ENCODE measurements around the gene CCDC83.

Gene CCDC83

GRCh38 chr11:85855341-85855656, at the start of gene CCDC83:
CCDC83 (plus strand) TSS chr11:85855383; CDS start chr11:85865124, 9,741 bp downstream.
- DNase-seq = no peak

GRCh38 chr11:85805387-85805786, 49.8 kb upstream of the CCDC83 start:
- DNase-seq = no peak

- DNase-seq = no peak
Observed at GRCh38 chr11:85806016-85806415, 49.2 kb upstream of the CCDC83 start.

- DNase-seq = no peak
Observed at GRCh38 chr11:85806876-85807275, 48.3 kb upstream of the CCDC83 start.

- DNase-seq = no peak
Observed at GRCh38 chr11:85809191-85809590, 46.0 kb upstream of the CCDC83 start.

- no peak for DNase-seq
Observed at GRCh38 chr11:85809863-85810262, 45.3 kb upstream of the CCDC83 start.

- DNase-seq = no peak
Observed at GRCh38 chr11:85810521-85810870, 44.7 kb upstream of the CCDC83 start.

GRCh38 chr11:85810871-85811611, 44.1 kb upstream of the CCDC83 start, which contains the start of gene SYTL2:
SYTL2 (minus strand) TSS chr11:85811141; CDS start chr11:85757725, 53,416 bp downstream.
- peak; percentile 57 for DNase-seq

GRCh38 chr11:85811624-85812023, 43.6 kb upstream of the CCDC83 start:
- no peak for DNase-seq

- DNase-seq = no peak
Observed at GRCh38 chr11:85813721-85814120, 41.5 kb upstream of the CCDC83 start.

GRCh38 chr11:85815186-85815931, 39.8 kb upstream of the CCDC83 start:
- no peak for DNase-seq

- no peak for DNase-seq
Observed at GRCh38 chr11:85819441-85819840, 35.7 kb upstream of the CCDC83 start.

- no peak for DNase-seq
Observed at GRCh38 chr11:85821636-85822035, 33.5 kb upstream of the CCDC83 start.

- DNase-seq = no peak
Observed at GRCh38 chr11:85822814-85823213, 32.4 kb upstream of the CCDC83 start.

- peak; percentile 40 for DNase-seq
Observed at GRCh38 chr11:85823816-85824215, 31.4 kb upstream of the CCDC83 start.

GRCh38 chr11:85825616-85826015, 29.6 kb upstream of the CCDC83 start:
- DNase-seq = no peak

GRCh38 chr11:85826116-85826855, 28.9 kb upstream of the CCDC83 start:
- no peak for DNase-seq

GRCh38 chr11:85827748-85828639, 27.2 kb upstream of the CCDC83 start:
- no peak for DNase-seq

- DNase-seq = no peak
Observed at GRCh38 chr11:85828640-85828978, 26.6 kb upstream of the CCDC83 start.

GRCh38 chr11:85829172-85829571, 26.0 kb upstream of the CCDC83 start:
- DNase-seq = no peak

- DNase-seq = no peak
Observed at GRCh38 chr11:85831050-85831449, 24.1 kb upstream of the CCDC83 start.

GRCh38 chr11:85835263-85835662, 19.9 kb upstream of the CCDC83 start:
- DNase-seq = no peak

- DNase-seq = no peak
Observed at GRCh38 chr11:85835729-85836128, 19.5 kb upstream of the CCDC83 start.

Data from activated CD4-positive, alpha-beta T cell treated with anti-CD3 and anti-CD28 coated beads for 1 hour (primary cell).